Medulla oblongata (tissue), 1 donor: ENCODE results near the gene ADGRD2.

ENCODE experiments used
- DNase-seq: peaks from one replicate; pipeline ENCODE4 v3.0.0-alpha.2; 2015; ENCODE audit errors: extremely low spot score

Gene ADGRD2

GRCh38 chr9:124436320-124436719 lies 13.9 kb upstream of the ADGRD2 start:
- DNase-seq: no peak

GRCh38 chr9:124437086-124437485 lies 13.2 kb upstream of the ADGRD2 start:
- DNase-seq: no peak

GRCh38 chr9:124438091-124438490 lies 12.2 kb upstream of the ADGRD2 start:
- DNase-seq: no peak

GRCh38 chr9:124439086-124439485 lies 11.2 kb upstream of the ADGRD2 start:
- no peak for DNase-seq

- no peak for DNase-seq
Observed at GRCh38 chr9:124439686-124440243, 10.5 kb upstream of the ADGRD2 start.

GRCh38 chr9:124440786-124441185 lies 9.5 kb upstream of the ADGRD2 start:
- DNase-seq: no peak

- DNase-seq: no peak
Observed at GRCh38 chr9:124441291-124441690, 9.0 kb upstream of the ADGRD2 start.

GRCh38 chr9:124442379-124442778 lies 7.9 kb upstream of the ADGRD2 start:
- no peak for DNase-seq

- no peak for DNase-seq
Observed at GRCh38 chr9:124442826-124443225, 7.4 kb upstream of the ADGRD2 start.

GRCh38 chr9:124443625-124444024 lies 6.6 kb upstream of the ADGRD2 start:
- no peak for DNase-seq

GRCh38 chr9:124444166-124444565 lies 6.1 kb upstream of the ADGRD2 start:
- no peak for DNase-seq

- DNase-seq: no peak
Observed at GRCh38 chr9:124447297-124447661, 3.0 kb upstream of the ADGRD2 start.

GRCh38 chr9:124448019-124448418 lies 2.2 kb upstream of the ADGRD2 start:
- DNase-seq: peak; percentile 48

- DNase-seq: no peak
Observed at GRCh38 chr9:124449381-124450151, 685 bp upstream of the ADGRD2 start.

GRCh38 chr9:124450931-124451661 lies 845 bp downstream of the ADGRD2 start:
- DNase-seq: no peak

- no peak for DNase-seq
Observed at GRCh38 chr9:124452326-124452725, 2.1 kb downstream of the ADGRD2 start.

- DNase-seq: no peak
Observed at GRCh38 chr9:124452841-124453585, 2.8 kb downstream of the ADGRD2 start.

GRCh38 chr9:124453586-124454191 lies 3.4 kb downstream of the ADGRD2 start:
- no peak for DNase-seq

GRCh38 chr9:124454296-124454695 lies 4.0 kb downstream of the ADGRD2 start:
- no peak for DNase-seq

- DNase-seq: no peak
Observed at GRCh38 chr9:124454791-124455443, 4.7 kb downstream of the ADGRD2 start.

GRCh38 chr9:124455820-124456219 lies 5.6 kb downstream of the ADGRD2 start:
- no peak for DNase-seq
